ENCODE measurements around the gene EPHB4. TPM values are rescaled to one million over a fixed set of nuclear protein-coding genes. Genes with fewer than 3 reads are reported as not detected.

EPHB4 gene
- total RNA-seq, 3 donors from 2014 or later, result 31.2 to 42.4 (median 38.9) TPM

- Histone ChIP-seq H3K4me3 (no peak overlapping the region), H3K9me3 (no peaks in the 10 kb centered on the region), H3K4me1 (ENCODE audit: low read depth) (no peaks in the 10 kb centered on the region), H3K36me3 (ENCODE audit: low read depth) (no peaks in the 10 kb centered on the region)
- DNase-seq (no peak), ATAC-seq (peak; percentile 44)
- intact Hi-C loops (cut with DNase I, micrococcal nuclease), result loop anchor here in 1 of 2 donors (10.0 kb wide), 1 partner anchor 61 kb away; the partner anchor contains the start of gene SLC12A9
- TF ChIP-seq CTCF (IDR thresholded peaks at IDR 0.05), result no peak
Measured at GRCh38 chr7:100793806-100794660, 33.3 kb downstream of the EPHB4 start.

- DNase-seq (no peak), ATAC-seq (no peak)
- Histone ChIP-seq H3K4me3 (no peak overlapping the region), H3K4me1 (ENCODE audit: low read depth) (no peaks in the 10 kb centered on the region), H3K36me3 (ENCODE audit: low read depth) (no peaks in the 10 kb centered on the region), H3K9me3 (no peaks in the 10 kb centered on the region)
- TF ChIP-seq CTCF (IDR thresholded peaks at IDR 0.05), result no peak
- intact Hi-C loops (cut with DNase I, micrococcal nuclease), result loop anchor here in 1 of 2 donors (10.0 kb wide), 1 partner anchor 63 kb away; the partner anchor contains the start of gene SLC12A9
Measured at GRCh38 chr7:100791881-100792666, 35.2 kb downstream of the EPHB4 start.

- no peak for TF ChIP-seq CTCF (IDR thresholded peaks at IDR 0.05)
- Histone ChIP-seq H3K36me3 (ENCODE audit: low read depth) (no peaks in the 10 kb centered on the region), H3K4me1 (ENCODE audit: low read depth) (no peaks in the 10 kb centered on the region), H3K9me3 (no peaks in the 10 kb centered on the region), H3K4me3 (no peak overlapping the region)
- DNase-seq (no peak), ATAC-seq (no peak)
- intact Hi-C loops (cut with DNase I, micrococcal nuclease), result no loop called here
Measured at GRCh38 chr7:100789055-100789454, 38.3 kb downstream of the EPHB4 start.

GRCh38 chr7:100786323-100786722, 41.0 kb downstream of the EPHB4 start:
- TF ChIP-seq CTCF (IDR thresholded peaks at IDR 0.05), result no peak
- DNase-seq (no peak), ATAC-seq (no peak)
- no peak overlapping the region for H3K4me3 ChIP-seq
- H3K9me3 ChIP-seq, result no peaks in the 10 kb centered on the region
- intact Hi-C loops (cut with DNase I, micrococcal nuclease), result no loop called here
- H3K36me3 ChIP-seq (ENCODE audit: low read depth), result no peaks in the 10 kb centered on the region
- no peaks in the 10 kb centered on the region for H3K4me1 ChIP-seq (ENCODE audit: low read depth)

- intact Hi-C loops (cut with DNase I, micrococcal nuclease), result no loop called here
- no peak for TF ChIP-seq CTCF (IDR thresholded peaks at IDR 0.05)
- ATAC-seq (no peak), DNase-seq (no peak)
- H3K4me1 ChIP-seq (ENCODE audit: low read depth), result no peaks in the 10 kb centered on the region
- H3K9me3 ChIP-seq, result no peaks in the 10 kb centered on the region
- H3K4me3 ChIP-seq, result no peak overlapping the region
- no peaks in the 10 kb centered on the region for H3K36me3 ChIP-seq (ENCODE audit: low read depth)
Measured at GRCh38 chr7:100785878-100786277, 41.4 kb downstream of the EPHB4 start.
